Measurements from ENCODE around the gene TVP23B. TPM values are rescaled to one million over a fixed set of nuclear protein-coding genes. Genes with fewer than 3 reads are reported as not detected.
"Not testable (repeated sequence)": the region's sequence is repeated elsewhere in the genome, so short reads cannot be mapped to it uniquely, and the experiment has no call there.

The TVP23B gene
- total RNA-seq, 2 experiments from 2014 or later, result 23.9 to 31.1 TPM

GRCh38 chr17:18816489-18817371 is 35.7 kb downstream of the TVP23B start:
- H3K9me3 Mint-ChIP-seq (ENCODE audit: low read depth); H3K4me1 Mint-ChIP-seq; H3K27ac Mint-ChIP-seq; H3K36me3 Mint-ChIP-seq; H3K4me3 Mint-ChIP-seq: not testable (repeated sequence)
- DNase-seq (peak; percentile 58), ATAC-seq (peak; percentile 58)
- H3K27me3 Mint-ChIP-seq, result peaks cover 13% of the 10 kb centered on the region
- CTCF ChIA-PET, result interaction anchor here (1.1 kb wide), 1 partner anchor 144 kb away, joined by 5 read pairs; no protein-coding TSS in a partner anchor

- ATAC-seq; H3K9me3 Mint-ChIP-seq (ENCODE audit: low read depth); H3K36me3 Mint-ChIP-seq: not testable (repeated sequence)
Measured at GRCh38 chr17:18821430-18821829, 40.4 kb downstream of the TVP23B start.

GRCh38 chr17:18827613-18828012 is 46.6 kb downstream of the TVP23B start:
- ATAC-seq; H3K36me3 Mint-ChIP-seq; H3K4me1 Mint-ChIP-seq; H3K4me3 Mint-ChIP-seq; H3K9me3 Mint-ChIP-seq (ENCODE audit: low read depth); H3K27ac Mint-ChIP-seq; DNase-seq; H3K27me3 Mint-ChIP-seq; CTCF ChIA-PET: not testable (repeated sequence)

More at GRCh38 chr17:18821430-18821829, 40.4 kb downstream of the TVP23B start:
- CTCF ChIA-PET, H3K4me3 Mint-ChIP-seq, DNase-seq, H3K27ac Mint-ChIP-seq, H3K4me1 Mint-ChIP-seq: not testable (repeated sequence)
- H3K27me3 Mint-ChIP-seq, result peaks cover 19% of the 10 kb centered on the region

GRCh38 chr17:18848501-18848900 is 67.5 kb downstream of the TVP23B start:
- CTCF ChIA-PET, result no interaction called here
- Mint-ChIP-seq H3K9me3 (ENCODE audit: low read depth) (no peaks in the 10 kb centered on the region), H3K4me3 (no peak overlapping the region), H3K27ac (no peak overlapping the region), H3K4me1 (no peaks in the 10 kb centered on the region), H3K27me3 (peaks cover 3% of the 10 kb centered on the region), H3K36me3 (no peaks in the 10 kb centered on the region)
- ATAC-seq, result no peak
- no peak for DNase-seq

GRCh38 chr17:18850679-18851078 is 69.7 kb downstream of the TVP23B start:
- DNase-seq, result no peak
- Mint-ChIP-seq H3K4me3 (no peak overlapping the region), H3K27me3 (no peaks in the 10 kb centered on the region), H3K9me3 (ENCODE audit: low read depth) (no peaks in the 10 kb centered on the region), H3K4me1 (peaks cover 8% of the 10 kb centered on the region), H3K36me3 (no peaks in the 10 kb centered on the region), H3K27ac (no peak overlapping the region)
- CTCF ChIA-PET, result no interaction called here
- ATAC-seq, result no peak

- H3K27me3 Mint-ChIP-seq, result no peaks in the 10 kb centered on the region
- CTCF ChIA-PET, result no interaction called here
- no peak overlapping the region for H3K27ac Mint-ChIP-seq
- H3K4me1 Mint-ChIP-seq, result peaks cover 11% of the 10 kb centered on the region
- ATAC-seq (no peak), DNase-seq (no peak)
- H3K36me3 Mint-ChIP-seq, result no peaks in the 10 kb centered on the region
- H3K9me3 Mint-ChIP-seq (ENCODE audit: low read depth), result no peaks in the 10 kb centered on the region
- H3K4me3 Mint-ChIP-seq, result no peak overlapping the region
Measured at GRCh38 chr17:18851201-18851600, 70.2 kb downstream of the TVP23B start.

GRCh38 chr17:18854956-18855355 is 74.0 kb downstream of the TVP23B start:
- H3K36me3 Mint-ChIP-seq, result no peaks in the 10 kb centered on the region
- no peaks in the 10 kb centered on the region for H3K27me3 Mint-ChIP-seq
- no peaks in the 10 kb centered on the region for H3K9me3 Mint-ChIP-seq (ENCODE audit: low read depth)
- ATAC-seq (no peak), DNase-seq (peak; percentile 23)
- peaks cover 31% of the 10 kb centered on the region for H3K4me1 Mint-ChIP-seq
- CTCF ChIA-PET, result interaction anchor here (1.0 to 1.4 kb wide), 3 partner anchors 20 to 106 kb away, joined by 4 read pairs; no protein-coding TSS in a partner anchor
- H3K27ac Mint-ChIP-seq, result no peak overlapping the region
- H3K4me3 Mint-ChIP-seq, result peak overlapping the region; percentile 52

- H3K27me3 Mint-ChIP-seq, result no peaks in the 10 kb centered on the region
- CTCF ChIA-PET, result interaction anchor here (1.0 to 1.4 kb wide), 2 partner anchors 39 to 105 kb away, joined by 4 read pairs; no protein-coding TSS in a partner anchor
- peak; percentile 96 for DNase-seq
- H3K27ac Mint-ChIP-seq, result peak overlapping the region; percentile 80
- peak overlapping the region; percentile 80 for H3K4me3 Mint-ChIP-seq
- no peaks in the 10 kb centered on the region for H3K9me3 Mint-ChIP-seq (ENCODE audit: low read depth)
- ATAC-seq, result peak; percentile 85
- peaks cover 3% of the 10 kb centered on the region for H3K36me3 Mint-ChIP-seq
- peaks cover 42% of the 10 kb centered on the region for H3K4me1 Mint-ChIP-seq
Measured at GRCh38 chr17:18855831-18856569, 75.0 kb downstream of the TVP23B start.

Other genes with a start within 250 kb of the TVP23B start
- gene TBC1D28, start 136.8 kb upstream of the TVP23B start, total RNA-seq, result not detected
- gene FOXO3B, start 98.9 kb upstream of the TVP23B start, total RNA-seq, result 1 to 10 TPM; 2.6 to 3.0 TPM
- gene FBXW10, start 37.1 kb upstream of the TVP23B start, total RNA-seq, result not detected
- 10 to 100 TPM; 35.0 to 37.3 TPM for gene PRPSAP2, start 76.9 kb downstream of the TVP23B start, total RNA-seq
- not detected for gene SLC5A10, start 171.0 kb downstream of the TVP23B start, total RNA-seq
- 1 to 10 TPM; 4.7 to 4.8 TPM for gene FAM83G, start 223.6 kb downstream of the TVP23B start, total RNA-seq

Data from activated CD8-positive, alpha-beta memory T cell treated with anti-CD3 and anti-CD28 coated beads, Interleukin-2, amount 10 ng/mL, durations not matched to agents 7 days and 5 days (primary cell).